ENCODE results near the gene JTB. TPM values are rescaled to one million over a fixed set of nuclear protein-coding genes. Genes with fewer than 3 reads are reported as not detected.
"Not testable (repeated sequence)": the region's sequence is repeated elsewhere in the genome, so short reads cannot be mapped to it uniquely, and the experiment has no call there.

The JTB gene
- total and polyA plus RNA-seq, 4 donors: 84.8 to 227 (median 146) TPM

DNA sequence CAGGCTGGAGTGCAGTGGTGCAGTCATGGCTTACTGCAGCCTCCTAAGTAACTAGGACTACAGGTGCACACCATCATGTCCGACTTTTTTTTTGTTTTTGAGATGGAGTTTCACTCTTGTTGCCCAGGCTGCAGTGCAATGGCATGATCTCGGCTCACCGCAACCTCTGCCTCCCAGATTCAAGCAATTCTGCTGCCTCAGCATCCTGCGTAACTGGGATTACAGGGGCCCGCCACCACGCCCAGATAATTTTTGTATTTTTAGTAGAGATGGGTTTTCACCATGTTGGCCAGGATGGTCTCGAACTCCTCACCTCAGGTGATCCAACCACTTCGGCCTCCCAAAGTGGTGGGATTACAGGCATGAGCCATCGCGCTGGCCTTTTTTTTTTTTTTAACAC, 19.4 kb upstream of the JTB start:
- H3K9me3 ChIP-seq (ENCODE audit: control insufficient read depth, low read length); H3K4me1 ChIP-seq (ENCODE audit: control insufficient read depth in 1 of 2, insufficient read depth in 2 of 2, low read length in 2 of 2); intact Hi-C loops (cut with DNase I); H3K4me3 ChIP-seq (ENCODE audit: low read length in 2 of 2); H3K27me3 ChIP-seq (ENCODE audit: control insufficient read depth in 1 of 2, insufficient read depth in 2 of 2, low read length in 1 of 2); DNase-seq; ATAC-seq (ENCODE audit: low FRiP score); H3K36me3 ChIP-seq (ENCODE audit: control insufficient read depth in 1 of 2, insufficient read depth in 2 of 2, low read length in 1 of 2); H3K27ac ChIP-seq (ENCODE audit: low read depth in 1 of 2, low read length in 2 of 2): not testable (repeated sequence)
- WGBS, 2 donors: 95 to 96% methylated on average over 10 of the region's 10 CpGs

DNA sequence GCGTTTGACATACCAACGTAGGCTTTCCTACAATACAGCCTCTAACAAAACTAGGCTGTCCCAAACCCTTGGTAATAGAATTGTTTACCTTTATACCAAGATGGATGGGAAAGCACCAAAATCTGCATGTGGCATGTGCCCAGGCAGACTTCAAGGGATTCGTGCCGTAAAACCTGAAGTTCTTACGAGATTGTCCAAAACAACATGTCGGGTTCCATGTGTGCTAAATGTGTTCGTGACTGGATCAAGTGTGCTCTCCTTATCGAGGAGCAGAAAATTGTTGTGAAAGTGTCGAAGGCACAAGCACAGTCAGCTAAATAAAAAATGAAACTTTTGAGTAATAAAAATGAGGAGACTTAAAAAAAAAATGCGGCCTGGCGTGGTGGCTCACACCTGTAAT, 18.2 kb upstream of the JTB start:
- intact Hi-C loops (cut with DNase I): no loop called here
- Histone ChIP-seq H3K36me3 (ENCODE audit: control insufficient read depth in 1 of 2, insufficient read depth in 2 of 2, low read length in 1 of 2) (peaks cover 0 to 3% of the 10 kb centered on the region in 2 donors), H3K9me3 (ENCODE audit: control insufficient read depth, low read length) (no peaks in the 10 kb centered on the region), H3K4me1 (ENCODE audit: control insufficient read depth in 1 of 2, insufficient read depth in 2 of 2, low read length in 2 of 2) (peaks cover 0 to 10% of the 10 kb centered on the region in 2 donors), H3K27me3 (ENCODE audit: control insufficient read depth in 1 of 2, insufficient read depth in 2 of 2, low read length in 1 of 2) (no peaks in the 10 kb centered on the region), H3K4me3 (ENCODE audit: low read length in 2 of 2) (no peak overlapping the region), H3K27ac (ENCODE audit: low read depth in 1 of 2, low read length in 2 of 2) (no peak overlapping the region)
- WGBS, 2 donors: 91 to 94% methylated on average over 11 of the region's 11 CpGs
- ATAC-seq (ENCODE audit: low FRiP score) (no peak), DNase-seq (no peak)

DNA sequence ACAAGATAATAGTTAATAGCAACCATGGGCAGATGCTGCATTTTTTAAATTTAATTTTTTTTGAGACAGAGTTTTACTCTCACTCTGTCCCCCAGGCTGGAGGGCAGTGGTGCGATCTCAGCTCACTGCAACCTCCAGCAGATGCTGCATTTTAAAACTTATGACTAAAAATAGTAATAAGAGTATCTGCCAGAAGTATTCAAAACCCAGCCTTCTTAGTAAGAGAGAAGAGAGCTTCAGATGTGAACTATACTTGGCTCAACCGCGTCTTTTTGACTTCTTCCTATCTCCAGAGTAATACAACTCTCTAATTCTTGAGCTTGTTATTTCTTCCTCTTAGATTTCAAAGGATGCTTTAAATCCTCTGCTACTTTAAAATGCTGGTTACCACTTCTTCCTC, 17.7 kb upstream of the JTB start:
- H3K27me3 ChIP-seq (ENCODE audit: control insufficient read depth in 1 of 2, insufficient read depth in 2 of 2, low read length in 1 of 2): no peaks in the 10 kb centered on the region
- peaks cover 0 to 3% of the 10 kb centered on the region in 2 donors for H3K36me3 ChIP-seq (ENCODE audit: control insufficient read depth in 1 of 2, insufficient read depth in 2 of 2, low read length in 1 of 2)
- H3K9me3 ChIP-seq (ENCODE audit: control insufficient read depth, low read length): no peaks in the 10 kb centered on the region
- peaks cover 0 to 10% of the 10 kb centered on the region in 2 donors for H3K4me1 ChIP-seq (ENCODE audit: control insufficient read depth in 1 of 2, insufficient read depth in 2 of 2, low read length in 2 of 2)
- ATAC-seq (ENCODE audit: low FRiP score): no peak
- no peak overlapping the region for H3K4me3 ChIP-seq (ENCODE audit: low read length in 2 of 2)
- intact Hi-C loops (cut with DNase I): no loop called here
- no peak for DNase-seq
- H3K27ac ChIP-seq (ENCODE audit: low read depth in 1 of 2, low read length in 2 of 2): no peak overlapping the region
- 86 to 92% methylated on average over 3 of the region's 3 CpGs for WGBS, 2 donors

DNA sequence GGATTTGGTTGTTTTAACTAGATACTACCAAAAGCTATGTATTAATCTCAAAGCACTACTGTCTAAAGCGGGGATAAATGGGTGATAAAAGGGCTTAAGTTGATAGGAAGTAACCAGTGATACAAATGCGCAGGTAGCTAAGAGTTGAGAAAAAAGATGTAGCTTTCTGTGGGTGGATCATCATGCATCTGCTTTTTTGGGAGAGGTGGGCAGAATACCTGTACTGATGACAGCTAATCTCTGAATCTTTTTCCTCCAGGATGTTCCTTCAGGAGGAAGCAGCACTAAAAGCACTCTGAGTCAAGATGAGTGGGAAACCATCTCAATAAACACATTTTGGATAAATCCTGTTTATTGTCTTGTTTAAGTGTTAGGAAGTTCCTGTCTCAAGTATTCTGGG, 14.3 kb upstream of the JTB start:
- 94% methylated on average over 2 of the region's 2 CpGs for WGBS, 2 donors
- no peaks in the 10 kb centered on the region for H3K9me3 ChIP-seq (ENCODE audit: control insufficient read depth, low read length)
- H3K27ac ChIP-seq (ENCODE audit: low read depth in 1 of 2, low read length in 2 of 2): no peak overlapping the region
- peak overlapping the region in 1 of 2 donors; percentile 98 for H3K4me3 ChIP-seq (ENCODE audit: low read length in 2 of 2)
- ATAC-seq (ENCODE audit: low FRiP score): no peak
- intact Hi-C loops (cut with DNase I): loop anchor here in 1 of 2 donors (5.0 kb wide), 1 partner anchor 280 kb away; the partner anchor contains the start of gene HAX1
- DNase-seq: no peak
- peaks cover 0 to 3% of the 10 kb centered on the region in 2 donors for H3K36me3 ChIP-seq (ENCODE audit: control insufficient read depth in 1 of 2, insufficient read depth in 2 of 2, low read length in 1 of 2)
- peaks cover 0 to 10% of the 10 kb centered on the region in 2 donors for H3K4me1 ChIP-seq (ENCODE audit: control insufficient read depth in 1 of 2, insufficient read depth in 2 of 2, low read length in 2 of 2)
- no peaks in the 10 kb centered on the region for H3K27me3 ChIP-seq (ENCODE audit: control insufficient read depth in 1 of 2, insufficient read depth in 2 of 2, low read length in 1 of 2)

DNA sequence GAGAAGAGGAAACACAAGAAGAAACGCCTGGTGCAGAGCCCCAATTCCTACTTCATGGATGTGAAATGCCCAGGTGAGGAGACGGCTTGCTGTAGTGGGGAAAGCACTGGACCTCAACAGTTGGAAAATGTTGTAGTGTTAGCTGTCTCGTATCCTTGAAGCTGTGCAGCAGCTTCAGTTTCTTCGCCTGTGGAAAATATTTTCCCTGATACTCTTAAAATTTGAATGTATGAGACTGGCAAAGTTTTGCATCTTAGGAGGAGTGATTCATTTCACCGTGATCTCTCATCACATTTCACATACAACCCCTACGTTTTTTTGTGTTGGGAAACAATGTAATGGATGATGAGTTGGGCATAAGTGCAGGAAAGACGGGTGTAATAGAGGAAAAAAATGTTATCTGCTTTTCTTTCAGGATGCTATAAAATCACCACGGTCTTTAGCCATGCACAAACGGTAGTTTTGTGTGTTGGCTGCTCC, 13.7 kb upstream of the JTB start:
- peak overlapping the region; percentile 94 to 98 for H3K4me3 ChIP-seq (ENCODE audit: low read length in 2 of 2)
- peak in 1 of 2 donors; percentile 3 for DNase-seq
- peak overlapping the region in 1 of 2 donors; percentile 75 for H3K27ac ChIP-seq (ENCODE audit: low read depth in 1 of 2, low read length in 2 of 2)
- H3K9me3 ChIP-seq (ENCODE audit: control insufficient read depth, low read length): no peaks in the 10 kb centered on the region
- H3K27me3 ChIP-seq (ENCODE audit: control insufficient read depth in 1 of 2, insufficient read depth in 2 of 2, low read length in 1 of 2): no peaks in the 10 kb centered on the region
- no peak for ATAC-seq (ENCODE audit: low FRiP score)
- H3K36me3 ChIP-seq (ENCODE audit: control insufficient read depth in 1 of 2, insufficient read depth in 2 of 2, low read length in 1 of 2): peaks cover 0 to 3% of the 10 kb centered on the region in 2 donors
- intact Hi-C loops (cut with DNase I): loop anchor here in 1 of 2 donors (5.0 kb wide), 1 partner anchor 281 kb away; the partner anchor contains the start of gene HAX1
- 11 to 13% methylated on average over 9 of the region's 9 CpGs for WGBS, 2 donors
- peaks cover 2 to 10% of the 10 kb centered on the region in 2 donors for H3K4me1 ChIP-seq (ENCODE audit: control insufficient read depth in 1 of 2, insufficient read depth in 2 of 2, low read length in 2 of 2)

DNA sequence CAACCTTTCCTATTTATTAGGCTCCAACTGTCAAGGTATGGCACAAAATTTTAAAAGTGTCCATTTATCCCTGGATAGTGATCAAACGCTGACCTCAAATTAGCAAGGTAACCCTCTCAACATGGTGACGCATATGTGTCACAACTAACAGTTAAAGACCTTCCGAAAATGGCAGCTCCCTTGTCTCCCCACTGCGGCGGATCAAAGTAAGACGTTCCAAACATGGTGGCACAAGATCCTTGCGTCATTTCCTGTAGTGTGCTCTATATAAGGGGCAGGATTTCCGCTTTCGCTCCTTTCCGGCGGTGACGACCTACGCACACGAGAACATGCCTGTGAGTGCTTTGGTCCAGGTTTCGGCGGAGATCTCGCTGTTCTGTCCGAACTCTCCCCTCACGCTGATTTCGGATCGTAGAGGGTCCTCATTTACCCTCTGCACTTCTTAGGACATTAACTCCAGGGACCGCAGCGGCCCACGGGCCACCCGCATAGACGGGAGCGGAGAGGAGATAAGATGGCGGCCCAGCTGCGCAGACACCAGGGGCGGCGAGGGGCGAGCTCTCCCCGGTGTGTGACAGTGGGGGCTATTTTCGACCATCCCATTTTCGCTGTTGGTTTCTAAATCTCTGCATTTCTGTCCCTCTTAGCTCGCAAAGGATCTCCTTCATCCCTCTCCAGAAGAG, 13.1 kb upstream of the JTB start, which contains the start of gene RPS27:
Gene RPS27 (plus strand): TSS at position 295 of the 683 bp plus-strand sequence. CDS start 35 bp downstream, at position 330.
- peaks cover 2 to 10% of the 10 kb centered on the region in 2 donors for H3K4me1 ChIP-seq (ENCODE audit: control insufficient read depth in 1 of 2, insufficient read depth in 2 of 2, low read length in 2 of 2)
- WGBS, 2 donors: 0 to 1% methylated on average over 36 of the region's 36 CpGs
- DNase-seq: peak; percentile 89 to 94
- H3K27me3 ChIP-seq (ENCODE audit: control insufficient read depth in 1 of 2, insufficient read depth in 2 of 2, low read length in 1 of 2): no peaks in the 10 kb centered on the region
- intact Hi-C loops (cut with DNase I): loop anchor here in 1 of 2 donors (5.0 kb wide), 1 partner anchor 282 kb away; the partner anchor contains the start of gene HAX1
- peaks cover 0 to 2% of the 10 kb centered on the region in 2 donors for H3K36me3 ChIP-seq (ENCODE audit: control insufficient read depth in 1 of 2, insufficient read depth in 2 of 2, low read length in 1 of 2)
- peak; percentile 88 for ATAC-seq (ENCODE audit: low FRiP score)
- H3K4me3 ChIP-seq (ENCODE audit: low read length in 2 of 2): peak within 1 kb of the TSS; percentile 94 to 98
- peak within 1 kb of the TSS in 1 of 2 donors; percentile 75 for H3K27ac ChIP-seq (ENCODE audit: low read depth in 1 of 2, low read length in 2 of 2)
- H3K9me3 ChIP-seq (ENCODE audit: control insufficient read depth, low read length): no peaks in the 10 kb centered on the region

DNA sequence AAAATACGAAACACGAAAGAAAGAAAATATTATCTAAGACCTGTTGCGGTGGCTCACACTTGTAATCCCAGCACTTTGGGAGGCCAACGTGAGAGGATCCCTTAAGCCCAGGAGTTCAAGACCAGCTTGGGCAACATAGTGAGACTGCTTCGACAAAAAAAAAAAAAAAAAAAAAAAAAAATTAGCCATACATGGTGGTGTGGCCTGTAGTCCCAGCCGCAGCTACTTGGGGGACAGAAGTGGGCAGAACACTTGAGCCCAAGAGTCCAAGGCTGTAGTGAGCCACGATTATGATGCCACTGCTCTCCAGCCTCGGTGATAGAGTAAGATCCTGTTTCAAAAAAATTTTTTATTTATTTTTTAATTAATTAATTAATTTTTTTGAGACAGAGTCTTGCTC, 10.1 kb upstream of the JTB start:
- WGBS, 2 donors: 78 to 79% methylated on average over 8 of the region's 8 CpGs

DNA sequence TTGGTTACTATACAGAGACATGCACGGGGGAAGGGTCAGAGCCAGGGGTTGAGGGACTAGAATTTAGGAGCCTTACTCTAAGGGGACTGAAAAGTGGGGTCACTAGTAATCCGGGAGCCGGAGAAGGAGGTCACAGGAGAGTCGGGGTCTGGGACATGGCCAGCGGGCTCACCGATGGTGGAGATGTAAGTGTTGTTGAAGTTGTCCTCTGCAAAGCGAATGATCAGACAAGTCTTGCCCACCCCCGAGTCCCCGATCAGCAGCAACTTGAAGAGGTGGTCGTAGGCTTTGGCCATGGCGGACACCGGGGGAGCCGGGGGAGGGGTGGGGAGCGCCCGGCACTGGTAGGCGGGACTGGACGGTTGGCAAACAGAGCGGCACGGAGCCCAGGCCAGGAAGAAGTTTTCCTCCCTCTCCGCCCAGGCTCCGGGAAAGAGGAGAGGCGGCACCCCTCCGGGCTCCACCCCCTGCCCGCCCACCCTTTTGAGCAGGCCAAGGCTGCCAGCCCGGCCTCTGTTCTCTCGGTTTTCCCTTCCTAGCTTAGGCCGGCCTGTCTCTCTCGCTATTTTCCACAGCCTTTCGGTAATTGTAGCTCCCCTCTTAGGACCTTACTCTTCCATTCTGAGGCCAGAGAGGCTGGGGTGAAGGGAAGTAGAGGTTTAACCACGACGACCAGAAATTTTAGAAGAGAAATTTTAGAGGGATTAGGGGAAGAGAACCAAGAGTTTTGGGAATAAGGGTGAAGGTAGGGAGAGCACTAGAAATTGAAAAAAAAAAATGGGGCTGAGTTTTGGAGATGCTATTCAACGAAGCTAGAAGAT, 8.7 kb upstream of the JTB start, which contains the start of gene RAB13:
Gene RAB13 (minus strand): TSS at position 399 of the 821 bp plus-strand sequence. CDS start 103 bp downstream, at position 296.
- H3K36me3 ChIP-seq (ENCODE audit: control insufficient read depth in 1 of 2, insufficient read depth in 2 of 2, low read length in 1 of 2): no peaks in the 10 kb centered on the region
- peak within 1 kb of the TSS; percentile 70 to 94 for H3K27ac ChIP-seq (ENCODE audit: low read depth in 1 of 2, low read length in 2 of 2)
- DNase-seq (peak; percentile 93 to 95), ATAC-seq (ENCODE audit: low FRiP score) (peak; percentile 92)
- peak within 1 kb of the TSS; percentile 90 to 94 for H3K4me3 ChIP-seq (ENCODE audit: low read length in 2 of 2)
- intact Hi-C loops (cut with DNase I): loop anchor here (2.0 to 10.0 kb wide), 7 partner anchors 61 to 631 kb away; partner anchors contain the start of genes GATAD2B (in 2 of the 2), ILF2 (in 1 of the 2), NPR1 (in 1 of the 2) and S100A9 (in 1 of the 2)
- H3K4me1 ChIP-seq (ENCODE audit: control insufficient read depth in 1 of 2, insufficient read depth in 2 of 2, low read length in 2 of 2): peaks cover 0 to 3% of the 10 kb centered on the region in 2 donors
- 0 to 2% methylated on average over 21 to 32 of the region's 32 CpGs for WGBS, 2 donors
- H3K9me3 ChIP-seq (ENCODE audit: control insufficient read depth, low read length): no peaks in the 10 kb centered on the region
- H3K27me3 ChIP-seq (ENCODE audit: control insufficient read depth in 1 of 2, insufficient read depth in 2 of 2, low read length in 1 of 2): no peaks in the 10 kb centered on the region

More for the DNA sequence above, 10.1 kb upstream of the JTB start:
- Histone ChIP-seq H3K27me3 (ENCODE audit: control insufficient read depth in 1 of 2, insufficient read depth in 2 of 2, low read length in 1 of 2) (no peaks in the 10 kb centered on the region), H3K9me3 (ENCODE audit: control insufficient read depth, low read length) (no peaks in the 10 kb centered on the region), H3K36me3 (ENCODE audit: control insufficient read depth in 1 of 2, insufficient read depth in 2 of 2, low read length in 1 of 2) (peaks cover 0 to under 1% of the 10 kb centered on the region in 2 donors), H3K4me3 (ENCODE audit: low read length in 2 of 2) (no peak overlapping the region), H3K4me1 (ENCODE audit: control insufficient read depth in 1 of 2, insufficient read depth in 2 of 2, low read length in 2 of 2) (peaks cover 3 to 7% of the 10 kb centered on the region in 2 donors), H3K27ac (ENCODE audit: low read depth in 1 of 2, low read length in 2 of 2) (no peak overlapping the region)
- DNase-seq (peak in 1 of 2 donors; percentile 34), ATAC-seq (ENCODE audit: low FRiP score) (no peak)
- intact Hi-C loops (cut with DNase I): loop anchor here (2.0 to 10.0 kb wide), 7 partner anchors 63 to 633 kb away; partner anchors contain the start of genes GATAD2B (in 2 of the 2), ILF2 (in 1 of the 2), NPR1 (in 1 of the 2) and S100A9 (in 1 of the 2)
